GM12878 (cell line): ENCODE measurements around the gene TLE7. TPM values are rescaled to one million over a fixed set of nuclear protein-coding genes. Genes with fewer than 3 reads are reported as not detected.

Experiments
- ATAC-seq: fragments of 200-7000 bp; cut with Tn5 transposase; 3 replicates; pipeline ENCODE4 v1.9.1; 2020; ENCODE audit warnings: mild to moderate bottlenecking, moderate library complexity
- BruUV-seq: library from RNA; stranded (reverse); fragments of 400-500 nt; replicated peaks from 2 replicates; lab custom pipeline; 2021; lab: Mats Ljungman, UMichigan
- CTCF ChIA-PET: fragments of 300-600 bp; sonication (Branson Sonifier 250); formaldehyde crosslinking; extraction: SDS; loops from one replicate; lab custom pipeline; 2021; ENCODE audit warnings: inconsistent platforms; lab: Yijun Ruan, JAX
- POLR2A ChIA-PET: fragments of 350-600 bp; formaldehyde crosslinking; extraction: SDS; loops from one replicate; lab custom pipeline; 2021; ENCODE audit warnings: inconsistent platforms; lab: Charles Lee
- RAD21 ChIA-PET: fragments of 300-600 bp; sonication (Branson Sonifier 250); formaldehyde crosslinking; loops from one replicate; lab custom pipeline; 2023; ENCODE audit warnings: antibody characterized with exemption; ENCODE audit not compliant: unreplicated experiment; lab: Charles Lee
- SMC1A ChIA-PET: fragments of 300-600 bp; sonication (Branson Sonifier 250); formaldehyde crosslinking; loops from one replicate; lab custom pipeline; 2023; ENCODE audit not compliant: unreplicated experiment, uncharacterized antibody; lab: Charles Lee
- DNase-seq: peaks from one replicate; pipeline ENCODE4 v3.0.0-alpha.2; 2011; ENCODE audit warnings: low read depth, low spot score
- FAIRE-seq: peaks from 3 replicates; lab custom pipeline; 2011; peaks lifted over from hg19 to GRCh38; lab: Jason Lieb, UNC
- H2AFZ ChIP-seq: 2 replicates; pipeline ENCODE4 v1.6.0; 2011; ENCODE audit warnings: low read depth, low read length, control low read depth; ENCODE audit not compliant: control insufficient read depth
- H3K27ac ChIP-seq: 2 replicates; pipeline ENCODE4 v1.5.1; 2011; ENCODE audit warnings: control low read depth; ENCODE audit not compliant: control insufficient read depth, insufficient read depth
- H3K27me3 ChIP-seq, 2 experiments: replicated peaks in 1 of 2; 2 replicates each; pipeline versions ENCODE4 v1.6.0 to v1.6.1; 2011; ENCODE audit warnings: low read length in 1 of 2; ENCODE audit not compliant: control insufficient read depth in 2 of 2, insufficient read depth in 2 of 2
- H3K36me3 ChIP-seq, 2 experiments: 2 replicates each; pipeline ENCODE4 v1.5.1; 2011; ENCODE audit warnings: low read length in 1 of 2; ENCODE audit not compliant: control insufficient read depth in 2 of 2, insufficient read depth in 2 of 2
- H3K4me1 ChIP-seq: 2 replicates; pipeline ENCODE4 v1.6.1; 2011; ENCODE audit warnings: mild to moderate bottlenecking, low read length, moderate library complexity, mixed read lengths; ENCODE audit not compliant: control insufficient read depth, insufficient read depth
- H3K4me2 ChIP-seq: 2 replicates; pipeline ENCODE4 v1.6.0; 2011; ENCODE audit warnings: control low read depth; ENCODE audit not compliant: control insufficient read depth, insufficient read depth
- H3K4me3 ChIP-seq: fragments of 200-600 bp; sonication (generic); 2 replicates; pipeline ENCODE4 v1.5.1; 2016
- H3K79me2 ChIP-seq: 2 replicates; pipeline ENCODE4 v1.6.0; 2011; ENCODE audit warnings: low read length; ENCODE audit not compliant: control insufficient read depth, insufficient read depth
- H3K9ac ChIP-seq: 2 replicates; pipeline ENCODE4 v1.8.0; 2011; ENCODE audit warnings: low read length, control low read depth, mixed read lengths; ENCODE audit not compliant: control insufficient read depth, insufficient read depth
- H3K9me3 ChIP-seq: replicated peaks from 3 replicates; pipeline ENCODE4 v1.5.1; 2011; ENCODE audit warnings: mild to moderate bottlenecking, low read length; ENCODE audit not compliant: control insufficient read depth, insufficient read depth
- H4K20me1 ChIP-seq: 2 replicates; pipeline ENCODE4 v1.6.0; 2011; ENCODE audit not compliant: control insufficient read depth, insufficient read depth
- BRCA1 ChIP-seq: IDR thresholded peaks from 2 replicates; pipeline ENCODE4 v1.6.1; 2011; ENCODE audit warnings: low read depth, low read length, improper control_type of control experiment
- CEBPB ChIP-seq, 2 experiments: fragments of 150-350 bp in 1 of 2; IDR thresholded peaks; 2 replicates each; pipeline ENCODE4 v1.6.1; 2012 to 2014; ENCODE audit warnings: low read depth in 2 of 2, low read length in 2 of 2, borderline replicate concordance in 1 of 2, inconsistent platforms in 1 of 2
- FOS ChIP-seq: IDR thresholded peaks from 3 replicates; pipeline ENCODE4 v1.6.1; 2011; ENCODE audit warnings: borderline replicate concordance; ENCODE audit not compliant: insufficient read length; ENCODE audit errors: extremely low read depth
- IRF3 ChIP-seq: fragments of 450-650 bp; IDR thresholded peaks from 2 replicates; pipeline ENCODE4 v1.6.1; 2014; ENCODE audit warnings: mild to moderate bottlenecking
- REST ChIP-seq: IDR thresholded peaks from 2 replicates; pipeline ENCODE4 v1.6.1; 2012; ENCODE audit warnings: mild to moderate bottlenecking, low read depth, low read length
- WGBS: methylation state at CpG from one replicate; pipeline ENCODE4 v1.1.6; 2016; ENCODE audit warnings: low lambda C conversion rate; ENCODE audit not compliant: insufficient replicate concordance, insufficient coverage; ENCODE audit errors: missing lambda C conversion rate; 5-methylcytosine and 5-hydroxymethylcytosine counted together
- in situ Hi-C: fragments of 300-500 bp; cut with MboI; formaldehyde crosslinking; loops from 9 replicates; pipeline ENCODE4 v1.14.3; 2018; ENCODE audit warnings: mixed read lengths
- intact Hi-C: fragments of 100-400 bp; cut with micrococcal nuclease; formaldehyde crosslinking; loops from one replicate; pipeline ENCODE4 v1.14.2; 2022; ENCODE audit not compliant: unreplicated experiment
- polyA plus RNA-seq, 11 experiments: library from polyadenylated mRNA; depleted of rRNA in 4 of 11; unstranded in 6 of 11; stranded (reverse) in 5 of 11; fragments of >200 nt; fragmentation: Nextera tagmentation in 4 of 11; fragmentation: Illumina TruSeq in 1 of 11; extraction: Ambion mirVana in 4 of 11; extraction: Trizol in 1 of 11; gene quantifications; 1 replicate in 1 of 11; 2 replicates in 10 of 11; pipeline versions ENCODE4 v1.2.1 to v1.2.3, GENCODE V29; 2011 to 2016; ENCODE audit warnings: inconsistent platforms in 2 of 11, missing spikeins in 2 of 11, low read depth in 1 of 11
- total RNA-seq, 4 experiments: library from RNA; depleted of rRNA in 3 of 4; stranded (reverse); fragments of >200 nt in 3 of 4; fragmentation: Illumina TruSeq in 1 of 4; extraction: Trizol in 1 of 4; gene quantifications; 2 replicates each; pipeline versions ENCODE4 v1.2.1 to v1.2.3, GENCODE V29; 2013 to 2021

The TLE7 gene
- total and polyA plus RNA-seq, 10 of the 15 experiments (the other 5 are each of a cell fraction or from before 2014, with no cell fraction given), result not detected

- ChIA-PET CTCF (no interaction called here), RAD21 (no interaction called here), SMC1A (no interaction called here), POLR2A (no interaction called here)
- 27% methylated on average over 6 of the region's 6 CpGs for WGBS
- no peaks in the 10 kb centered on the region; the same call in 2 of the 3 replicates for H3K9me3 ChIP-seq
- H4K20me1 ChIP-seq, result no peaks in the 10 kb centered on the region
- TF ChIP-seq REST, result no peak
- no peak for TF ChIP-seq CEBPB (IDR thresholded peaks at IDR 0.05; ENCODE audit: borderline replicate concordance in 1 of 2, low read depth in 2 of 2, low read length in 2 of 2)
- TF ChIP-seq IRF3, result no peak
- TF ChIP-seq BRCA1, result no peak
- no peak for TF ChIP-seq FOS
- intact Hi-C loops (no loop called here), in situ Hi-C loops (no loop called here)
- ATAC-seq (no peak), FAIRE-seq (no peak), DNase-seq (no peak)
- no peaks in the 10 kb centered on the region for H3K79me2 ChIP-seq
- H3K4me3 ChIP-seq, result no peak overlapping the region
- H3K9ac ChIP-seq, result no peak overlapping the region
- H3K27ac ChIP-seq, result no peak overlapping the region
- no peaks in the 10 kb centered on the region for H3K36me3 ChIP-seq
- no peaks in the 10 kb centered on the region; a peak in 1 of 4 replicates for H3K27me3 ChIP-seq
- H3K4me2 ChIP-seq, result no peak overlapping the region
- H3K4me1 ChIP-seq, result no peaks in the 10 kb centered on the region
- H2AFZ ChIP-seq, result no peak overlapping the region
- no TSS peak for BruUV-seq
Observed at GRCh38 chr16:71402007-71402406, 39.8 kb downstream of the TLE7 start.
